Transverse colon (tissue), 4 donors: ENCODE data around the gene NOL3. TPM values are rescaled to one million over a fixed set of nuclear protein-coding genes. Genes with fewer than 3 reads are reported as not detected.

Experiments
- DNase-seq: peaks from one replicate; pipeline ENCODE4 v3.0.0-alpha.2; 2019
- H3K27ac ChIP-seq, 4 donors: fragments of 200-600 bp; sonication (generic); 2 replicates each; pipeline ENCODE4 v1.5.1; 2016 to 2018; ENCODE audit warnings: inconsistent platforms in 4 of 4
- H3K27me3 ChIP-seq: fragments of 200-600 bp; sonication (generic); 2 replicates; pipeline ENCODE4 v1.5.1; 2017; ENCODE audit warnings: inconsistent platforms
- H3K36me3 ChIP-seq, 4 donors: fragments of 200-600 bp; sonication (generic); 2 replicates each; pipeline ENCODE4 v1.5.1; 2017 to 2019; ENCODE audit warnings: inconsistent platforms in 4 of 4
- H3K4me1 ChIP-seq, 4 donors: fragments of 200-600 bp; sonication (generic); 2 replicates each; pipeline ENCODE4 v1.5.1; 2017 to 2020; ENCODE audit warnings: inconsistent platforms in 4 of 4
- H3K4me3 ChIP-seq, 4 donors: fragments of 200-600 bp; sonication (generic); 1 replicate in 1 of 4; 2 replicates in 3 of 4; pipeline versions ENCODE4 v1.5.1 to v1.6.1; 2017 to 2019; ENCODE audit warnings: inconsistent platforms in 4 of 4
- H3K9me3 ChIP-seq, 2 donors: fragments of 200-600 bp; sonication (generic); 2 replicates each; pipeline ENCODE4 v1.5.1; 2017 to 2019; ENCODE audit warnings: inconsistent platforms in 2 of 2
- EP300 ChIP-seq: sonication (generic); formaldehyde crosslinking; IDR thresholded peaks from one replicate; pipeline ENCODE4 v1.6.1; 2017; ENCODE audit warnings: antibody characterized with exemption, low read depth
- POLR2A ChIP-seq: fragments of 450-650 bp; IDR thresholded peaks from one replicate; pipeline ENCODE4 v1.6.1; 2016; ENCODE audit warnings: antibody characterized with exemption, mild to moderate bottlenecking, moderate library complexity
- POLR2AphosphoS5 ChIP-seq, 3 donors: sonication (generic); formaldehyde crosslinking; IDR thresholded peaks; one replicate each; pipeline ENCODE4 v1.6.1; 2016; ENCODE audit warnings: antibody characterized with exemption in 3 of 3
- WGBS, 2 donors: methylation state at CpG; one replicate each; pipeline ENCODE4 v1.1.5; 2018; ENCODE audit warnings: low coverage in 1 of 2; 5-methylcytosine and 5-hydroxymethylcytosine counted together
- in situ Hi-C, 4 donors: fragments of 200-750 bp; cut with MboI; loops; one replicate each; pipeline versions ENCODE4 v1.15.0 to v1.15.1; 2017; ENCODE audit warnings: low sequenced_read_pairs in 3 of 4, low pct_ligation_motif_present in 1 of 4, low pct_unique_long_range_greater_than_20kb in 1 of 4
- intact Hi-C: fragments of 100-400 bp; cut with DNase I; formaldehyde crosslinking; loops from one replicate; pipeline ENCODE4 v1.15.1; 2023; ENCODE audit warnings: low total_unique reads
- total RNA-seq, 4 donors: library from RNA; depleted of rRNA; stranded (reverse); fragments of >200 nt; gene quantifications; one replicate each; pipeline ENCODE4 v1.1.0, GENCODE V29; 2016
- TF ChIP-seq, protein P1 (sequence below), 5 experiments: fragments of 200-600 bp in 3 of 5; fragments of 450-650 bp in 2 of 5; sonication (generic) in 3 of 5; IDR thresholded peaks; 1 replicate in 2 of 5; 2 replicates in 3 of 5; pipeline ENCODE4 v1.5.1; 2016 to 2017; ENCODE audit warnings: antibody characterized with exemption in 5 of 5, inconsistent platforms in 3 of 5, mild to moderate bottlenecking in 2 of 5, moderate library complexity in 1 of 5

NOL3 gene
- total RNA-seq, 4 donors from 2014 or later, result 39.5 to 65.9 (median 41.2) TPM

DNA sequence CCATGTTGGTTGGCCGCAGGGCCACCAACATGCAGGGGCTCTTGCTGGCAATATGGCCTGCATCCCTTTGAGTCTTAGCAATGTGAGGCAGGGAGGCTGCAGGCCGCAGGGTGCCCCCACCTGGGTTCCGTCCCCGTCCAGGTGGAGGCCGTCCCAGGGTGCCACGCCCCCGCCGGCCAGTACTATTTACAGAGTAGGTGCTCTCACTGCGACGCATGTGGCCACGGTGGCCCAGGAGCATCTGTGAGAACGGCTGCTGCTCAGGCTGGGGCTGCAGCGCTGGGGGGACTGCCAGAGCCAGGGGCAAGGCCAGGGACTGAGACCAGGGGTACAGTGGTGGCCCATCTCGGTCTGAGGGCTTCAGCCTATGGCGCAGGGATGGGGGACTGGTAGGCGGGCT is 9.8 kb downstream of the NOL3 start:
- H3K4me3 ChIP-seq, result no peak overlapping the region
- in situ Hi-C loops (no loop called here), intact Hi-C loops (no loop called here)
- no peaks in the 10 kb centered on the region for H3K27me3 ChIP-seq
- no peaks in the 10 kb centered on the region for H3K9me3 ChIP-seq
- no peak for DNase-seq
- H3K36me3 ChIP-seq, result no peaks in the 10 kb centered on the region
- 96% methylated on average over 13 of the region's 16 CpGs; no CpG with 5 or more reads in 1 of the 2 donors for WGBS, 2 donors
- peaks cover 24 to 40% (median 31%) of the 10 kb centered on the region in 4 donors for H3K4me1 ChIP-seq
- H3K27ac ChIP-seq, result no peak overlapping the region
- TF ChIP-seq, protein P1, sequence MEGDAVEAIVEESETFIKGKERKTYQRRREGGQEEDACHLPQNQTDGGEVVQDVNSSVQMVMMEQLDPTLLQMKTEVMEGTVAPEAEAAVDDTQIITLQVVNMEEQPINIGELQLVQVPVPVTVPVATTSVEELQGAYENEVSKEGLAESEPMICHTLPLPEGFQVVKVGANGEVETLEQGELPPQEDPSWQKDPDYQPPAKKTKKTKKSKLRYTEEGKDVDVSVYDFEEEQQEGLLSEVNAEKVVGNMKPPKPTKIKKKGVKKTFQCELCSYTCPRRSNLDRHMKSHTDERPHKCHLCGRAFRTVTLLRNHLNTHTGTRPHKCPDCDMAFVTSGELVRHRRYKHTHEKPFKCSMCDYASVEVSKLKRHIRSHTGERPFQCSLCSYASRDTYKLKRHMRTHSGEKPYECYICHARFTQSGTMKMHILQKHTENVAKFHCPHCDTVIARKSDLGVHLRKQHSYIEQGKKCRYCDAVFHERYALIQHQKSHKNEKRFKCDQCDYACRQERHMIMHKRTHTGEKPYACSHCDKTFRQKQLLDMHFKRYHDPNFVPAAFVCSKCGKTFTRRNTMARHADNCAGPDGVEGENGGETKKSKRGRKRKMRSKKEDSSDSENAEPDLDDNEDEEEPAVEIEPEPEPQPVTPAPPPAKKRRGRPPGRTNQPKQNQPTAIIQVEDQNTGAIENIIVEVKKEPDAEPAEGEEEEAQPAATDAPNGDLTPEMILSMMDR (IDR thresholded peaks at IDR 0.05), result no peak
- no peak for TF ChIP-seq POLR2AphosphoS5 (IDR thresholded peaks at IDR 0.05)
- TF ChIP-seq EP300, result no peak
- no peak for TF ChIP-seq POLR2A

DNA sequence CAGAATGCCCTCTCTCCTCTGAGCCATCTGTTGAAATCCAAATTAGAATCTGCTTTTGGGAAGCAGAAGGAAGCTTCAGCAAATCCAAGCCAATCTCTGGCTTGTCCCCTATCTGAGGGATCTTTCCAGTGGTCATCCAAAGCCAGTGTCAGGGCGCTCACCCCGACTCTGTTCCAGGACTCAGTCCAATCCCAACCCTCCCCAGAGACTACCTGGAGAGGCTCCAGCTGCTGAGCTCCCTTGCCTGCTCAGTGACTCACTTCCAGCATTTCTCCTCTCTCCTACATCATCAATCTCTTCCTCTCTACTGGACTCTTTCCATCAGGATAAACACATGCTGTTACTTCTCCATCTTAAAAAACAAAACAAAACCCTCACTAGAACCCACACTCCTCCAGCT is 11.0 kb downstream of the NOL3 start:
- H3K4me1 ChIP-seq, result peaks cover 25 to 48% (median 38%) of the 10 kb centered on the region in 4 donors
- intact Hi-C loops, result no loop called here
- no peaks in the 10 kb centered on the region for H3K36me3 ChIP-seq

DNA sequence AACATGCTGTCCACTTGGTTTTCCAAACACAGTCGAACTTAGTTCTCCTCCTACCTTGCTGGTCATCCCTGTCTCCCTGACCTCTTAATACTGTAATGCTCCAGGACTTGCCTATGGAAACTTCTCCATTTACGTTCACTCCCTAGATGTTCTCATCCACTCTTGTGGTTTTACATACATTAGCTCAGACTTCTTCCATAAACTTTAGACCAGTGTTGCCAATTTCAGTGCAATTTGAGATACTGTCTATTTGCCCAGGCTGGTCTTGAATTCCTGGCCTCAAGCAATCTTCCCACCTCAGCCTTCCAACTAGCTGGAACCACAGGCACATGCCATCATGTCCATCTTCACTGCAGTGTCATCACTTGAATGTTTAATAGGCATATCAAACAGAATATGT is 11.9 kb downstream of the NOL3 start:
- in situ Hi-C loops, result no loop called here
- H3K4me1 ChIP-seq, result peaks cover 25 to 48% (median 38%) of the 10 kb centered on the region in 4 donors
- no peaks in the 10 kb centered on the region for H3K36me3 ChIP-seq
- intact Hi-C loops, result no loop called here
- 72 to 90% methylated on average over 2 of the region's 2 CpGs for WGBS, 2 donors
- TF ChIP-seq EP300 (no peak), POLR2AphosphoS5 (IDR thresholded peaks at IDR 0.05) (no peak), POLR2A (no peak)
- TF ChIP-seq, protein P1 (IDR thresholded peaks at IDR 0.05), result no peak
- no peaks in the 10 kb centered on the region for H3K27me3 ChIP-seq
- no peak for DNase-seq
- no peak overlapping the region for H3K4me3 ChIP-seq
- H3K27ac ChIP-seq, result peak overlapping the region in 2 of 4 donors; percentile 94 to 96
- H3K9me3 ChIP-seq, result no peaks in the 10 kb centered on the region

More for the DNA sequence above, 11.0 kb downstream of the NOL3 start:
- Histone ChIP-seq H3K9me3 (no peaks in the 10 kb centered on the region), H3K27ac (peak overlapping the region; percentile 5 to 56 (median 48)), H3K4me3 (no peak overlapping the region), H3K27me3 (no peaks in the 10 kb centered on the region)
- in situ Hi-C loops, result no loop called here
- TF ChIP-seq, protein P1 (IDR thresholded peaks at IDR 0.05), result no peak
- TF ChIP-seq POLR2AphosphoS5 (IDR thresholded peaks at IDR 0.05) (peak in 1 of 3 donors; percentile 12), EP300 (no peak), POLR2A (no peak)
- DNase-seq, result peak; percentile 41
- WGBS, 2 donors, result 58 to 80% methylated on average over 1 to 2 of the region's 2 CpGs

DNA sequence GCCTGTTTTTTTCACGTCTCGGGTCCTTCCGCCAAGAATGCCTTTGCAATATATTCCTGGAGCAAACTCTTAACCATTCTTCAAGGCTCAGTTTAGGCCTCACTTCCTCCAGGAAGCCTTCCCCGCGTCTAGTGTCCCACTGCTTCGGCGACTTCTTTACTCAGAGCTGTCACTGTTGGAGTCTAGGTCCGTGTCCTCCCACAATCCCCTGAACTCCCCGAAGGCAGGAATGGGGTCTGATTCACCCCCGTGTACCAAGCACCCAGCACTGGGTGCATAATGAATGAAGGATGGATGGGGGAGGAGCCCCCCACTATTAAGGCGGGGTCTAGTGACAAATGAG is 12.9 kb downstream of the NOL3 start:
- H3K9me3 ChIP-seq, result no peaks in the 10 kb centered on the region
- H3K4me1 ChIP-seq, result peaks cover 18 to 42% (median 31%) of the 10 kb centered on the region in 4 donors
- intact Hi-C loops (no loop called here), in situ Hi-C loops (no loop called here)
- no peaks in the 10 kb centered on the region for H3K27me3 ChIP-seq
- peak overlapping the region; percentile 93 to 96 (median 94) for H3K27ac ChIP-seq
- DNase-seq, result no peak
- TF ChIP-seq POLR2A (no peak), POLR2AphosphoS5 (IDR thresholded peaks at IDR 0.05) (peak in 1 of 3 donors; percentile 3), EP300 (no peak)
- TF ChIP-seq, protein P1 (IDR thresholded peaks at IDR 0.05), result no peak
- no peaks in the 10 kb centered on the region for H3K36me3 ChIP-seq
- 3 to 21% methylated on average over 3 to 11 of the region's 11 CpGs for WGBS, 2 donors
- H3K4me3 ChIP-seq, result peak overlapping the region in 3 of 4 donors; percentile 52 to 77 (median 64)
